ENCODE data around the gene ZNF462. TPM values are rescaled to one million over a fixed set of nuclear protein-coding genes. Genes with fewer than 3 reads are reported as not detected.

ZNF462 gene
- total RNA-seq, 4 donors from 2014 or later, result 18.6 to 37.1 (median 27.3) TPM

- peaks cover 0 to 25% (median 1%) of the 10 kb centered on the region in 4 donors for H3K4me1 ChIP-seq
- DNase-seq (ENCODE audit: low spot score in 2 of 2), result no peak
- no peak overlapping the region for H3K4me3 ChIP-seq
- H3K27ac ChIP-seq, result no peak overlapping the region
- 88 to 93% methylated on average over 4 of the region's 4 CpGs for WGBS, 2 donors
- no peaks in the 10 kb centered on the region for H3K27me3 ChIP-seq
- H3K36me3 ChIP-seq, result peaks cover 0 to 12% (median 0%) of the 10 kb centered on the region in 3 donors
- no peaks in the 10 kb centered on the region for H3K9me3 ChIP-seq
- no peak for TF ChIP-seq EP300 (IDR thresholded peaks at IDR 0.05)
- no peak for TF ChIP-seq CTCF (IDR thresholded peaks at IDR 0.05)
- TF ChIP-seq POLR2A (IDR thresholded peaks at IDR 0.05), result no peak
These were observed 102.0 kb downstream of the ZNF462 start for GRCh38 chr9:106964822-106965525.

DNA sequence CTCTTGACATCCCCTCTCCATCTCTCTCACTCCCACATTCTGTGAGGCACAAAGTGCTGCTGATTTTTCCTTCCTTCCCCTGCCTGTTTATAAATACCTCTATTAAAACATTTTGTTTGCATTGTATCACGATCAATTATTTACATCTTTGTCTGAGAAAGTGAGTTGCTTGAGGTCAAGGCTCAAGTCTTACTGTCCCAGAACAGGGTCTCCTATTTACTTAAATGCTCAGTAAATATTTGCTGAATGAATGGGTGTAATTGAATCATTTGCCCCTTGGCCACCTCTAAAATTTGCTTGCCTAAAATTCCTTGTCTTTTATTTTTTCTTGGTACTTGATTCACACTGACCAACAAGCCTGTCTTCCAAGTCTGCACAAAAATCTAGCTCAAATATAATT lies 103.5 kb downstream of the ZNF462 start:
- Histone ChIP-seq H3K4me1 (peaks cover 0 to 31% (median 2%) of the 10 kb centered on the region in 4 donors), H3K27ac (no peak overlapping the region), H3K36me3 (peaks cover 0 to 12% (median 0%) of the 10 kb centered on the region in 3 donors), H3K9me3 (no peaks in the 10 kb centered on the region), H3K4me3 (no peak overlapping the region), H3K27me3 (no peaks in the 10 kb centered on the region)
- DNase-seq (ENCODE audit: low spot score in 2 of 2), result no peak
- 50 to 60% methylated on average over 1 of the region's 1 CpG for WGBS, 2 donors
- TF ChIP-seq POLR2A (IDR thresholded peaks at IDR 0.05), result no peak
- no peak for TF ChIP-seq EP300 (IDR thresholded peaks at IDR 0.05)
- no peak for TF ChIP-seq CTCF (IDR thresholded peaks at IDR 0.05)

GRCh38 chr9:106969696-106970095 lies 106.7 kb downstream of the ZNF462 start:
- no peak for DNase-seq (ENCODE audit: low spot score in 2 of 2)
- peaks cover 0 to 39% (median 0%) of the 10 kb centered on the region in 3 donors for H3K36me3 ChIP-seq
- no peaks in the 10 kb centered on the region for H3K9me3 ChIP-seq
- peak overlapping the region in 1 of 4 donors; percentile 48 for H3K27ac ChIP-seq
- TF ChIP-seq EP300 (IDR thresholded peaks at IDR 0.05) (no peak), POLR2A (IDR thresholded peaks at IDR 0.05) (no peak), CTCF (IDR thresholded peaks at IDR 0.05) (no peak)
- no peaks in the 10 kb centered on the region for H3K27me3 ChIP-seq
- H3K4me1 ChIP-seq, result peaks cover 0 to 21% (median 2%) of the 10 kb centered on the region in 4 donors
- no peak overlapping the region for H3K4me3 ChIP-seq

DNA sequence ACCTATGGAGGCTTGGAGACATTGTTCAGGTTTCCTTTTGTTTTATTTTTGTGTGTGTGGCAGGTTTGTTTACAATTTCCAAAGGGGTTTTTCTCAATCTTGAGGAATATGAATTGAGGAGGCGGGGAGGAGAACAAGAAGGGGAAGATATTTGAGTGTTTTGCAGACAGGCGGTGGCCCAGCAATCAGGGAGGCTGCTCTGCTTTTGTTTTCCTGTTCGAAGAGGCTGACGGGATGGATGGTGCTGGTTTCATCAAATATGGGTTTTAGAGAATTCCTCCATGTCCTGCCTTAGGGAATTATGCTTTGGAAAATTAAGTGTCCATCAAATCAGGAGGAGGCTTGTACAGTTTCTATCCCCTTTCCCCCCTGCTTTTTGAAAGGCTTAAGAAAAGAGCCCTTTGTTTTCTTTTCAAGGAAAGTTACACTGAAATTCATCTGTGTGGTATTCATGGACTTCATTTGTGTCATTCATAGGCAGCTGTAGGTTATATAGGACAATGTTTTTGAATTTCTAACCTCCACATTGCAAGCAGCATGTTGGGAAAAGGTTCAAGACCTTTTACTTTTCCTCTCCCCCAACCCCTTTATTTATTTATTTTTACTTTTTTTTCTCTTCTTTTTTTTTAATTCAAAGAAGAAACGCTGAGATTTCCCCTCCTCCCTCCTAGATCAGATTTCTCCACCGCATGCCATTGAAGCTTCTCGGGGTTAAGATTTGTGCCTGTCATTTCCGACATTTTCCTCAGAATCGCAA lies 107.4 kb downstream of the ZNF462 start:
- Histone ChIP-seq H3K4me3 (no peak overlapping the region), H3K4me1 (peaks cover 0 to 21% (median 2%) of the 10 kb centered on the region in 4 donors), H3K9me3 (no peaks in the 10 kb centered on the region), H3K36me3 (peaks cover 0 to 39% (median 0%) of the 10 kb centered on the region in 3 donors), H3K27me3 (no peaks in the 10 kb centered on the region), H3K27ac (peak overlapping the region in 2 of 4 donors; percentile 48 to 56)
- DNase-seq (ENCODE audit: low spot score in 2 of 2), result no peak
- WGBS, 2 donors, result 49 to 52% methylated on average over 9 of the region's 9 CpGs
- TF ChIP-seq POLR2A (IDR thresholded peaks at IDR 0.05) (no peak), CTCF (IDR thresholded peaks at IDR 0.05) (no peak), EP300 (IDR thresholded peaks at IDR 0.05) (no peak)

DNA sequence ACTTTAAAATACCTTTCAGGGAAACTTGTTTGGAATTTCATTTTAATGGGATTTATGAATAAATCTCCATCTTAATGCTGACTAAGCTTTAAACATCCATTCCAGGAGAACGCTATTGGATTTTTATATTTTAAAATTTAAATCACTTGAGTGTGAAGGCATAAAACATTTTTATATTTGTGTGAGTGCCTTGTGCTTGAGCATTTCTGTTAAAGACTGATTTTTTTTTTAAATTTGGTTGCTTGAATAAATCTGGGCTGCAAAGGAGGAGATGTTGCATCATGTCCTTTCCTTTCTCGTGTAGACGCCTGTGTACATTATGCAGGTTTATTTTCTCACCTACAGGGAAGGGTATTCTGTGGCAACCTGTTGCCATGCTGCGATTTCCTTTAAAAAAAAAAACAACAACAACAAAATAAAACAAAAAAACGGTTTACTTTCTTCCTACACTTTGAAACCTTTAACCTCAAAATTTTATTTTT lies 108.1 kb downstream of the ZNF462 start:
- WGBS, 2 donors, result 74 to 78% methylated on average over 5 of the region's 5 CpGs
- Histone ChIP-seq H3K27ac (peak overlapping the region in 1 of 4 donors; percentile 56), H3K4me3 (no peak overlapping the region), H3K9me3 (no peaks in the 10 kb centered on the region), H3K4me1 (peaks cover 0 to 21% (median 2%) of the 10 kb centered on the region in 4 donors), H3K27me3 (no peaks in the 10 kb centered on the region), H3K36me3 (peaks cover 0 to 44% (median 0%) of the 10 kb centered on the region in 3 donors)
- no peak for DNase-seq (ENCODE audit: low spot score in 2 of 2)
- TF ChIP-seq CTCF (IDR thresholded peaks at IDR 0.05) (no peak), POLR2A (IDR thresholded peaks at IDR 0.05) (no peak), EP300 (IDR thresholded peaks at IDR 0.05) (no peak)

Data from tibial nerve (tissue), 4 donors.